ENCODE data around the gene ITPRID2. TPM values are rescaled to one million over a fixed set of nuclear protein-coding genes. Genes with fewer than 3 reads are reported as not detected.

The ITPRID2 gene
- total and polyA plus RNA-seq, 10 of the 15 experiments (the other 5 are each of a cell fraction or from before 2014, with no cell fraction given) = 4.7 to 23.7 (median 13.1) TPM

DNA sequence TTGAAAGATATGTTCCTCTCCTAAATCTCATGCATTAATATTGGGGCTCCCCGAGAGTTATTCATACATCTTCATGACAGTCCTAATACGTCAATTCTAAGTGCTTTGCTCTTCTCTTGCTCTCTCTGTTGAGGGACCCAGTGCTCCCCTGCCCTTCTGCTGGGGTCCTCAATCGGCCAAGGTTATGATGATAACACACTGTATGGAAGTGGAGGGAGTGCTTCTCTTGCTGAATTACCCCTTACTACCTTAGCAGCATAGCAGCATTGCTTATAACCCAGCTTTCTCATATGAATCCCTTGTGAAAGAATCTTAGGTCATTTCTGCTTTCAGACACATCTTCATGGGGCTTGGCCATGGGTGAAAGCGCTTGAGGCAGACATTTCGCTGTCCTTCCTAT is 43.2 kb downstream of the ITPRID2 start:
- Histone ChIP-seq H3K4me3 (no peak overlapping the region), H3K79me2 (ENCODE audit: control insufficient read depth, insufficient read depth, low read length) (no peaks in the 10 kb centered on the region), H2AFZ (ENCODE audit: control insufficient read depth, low read depth, low read length) (no peak overlapping the region), H3K36me3 (ENCODE audit: control insufficient read depth in 2 of 2, insufficient read depth in 2 of 2, low read length in 1 of 2) (0 out of 4 replicates have a peak, but pooled peaks cover 0 to 3% of the 10 kb centered on the region in 2 experiments), H4K20me1 (ENCODE audit: control insufficient read depth, insufficient read depth) (no peaks in the 10 kb centered on the region), H3K27me3 (replicated peaks in 1 of 2; ENCODE audit: control insufficient read depth in 2 of 2, insufficient read depth in 2 of 2, low read length in 1 of 2) (no peaks in the 10 kb centered on the region), H3K4me1 (ENCODE audit: control insufficient read depth, insufficient read depth, low read length) (no peaks in the 10 kb centered on the region), H3K4me2 (ENCODE audit: control insufficient read depth, insufficient read depth) (no peak overlapping the region), H3K9me3 (replicated peaks; ENCODE audit: control insufficient read depth, insufficient read depth, low read length) (no peaks in the 10 kb centered on the region), H3K27ac (ENCODE audit: control insufficient read depth, insufficient read depth) (no peak overlapping the region), H3K9ac (ENCODE audit: control insufficient read depth, insufficient read depth, low read length) (no peak overlapping the region)
- intact Hi-C loops (cut with micrococcal nuclease; ENCODE audit: unreplicated experiment) (no loop called here), in situ Hi-C loops (cut with MboI) (no loop called here)
- ChIA-PET POLR2A (no interaction called here), RAD21 (ENCODE audit: unreplicated experiment) (no interaction called here), CTCF (no interaction called here), SMC1A (ENCODE audit: uncharacterized antibody, unreplicated experiment) (no interaction called here)
- FAIRE-seq = no peak
- WGBS (ENCODE audit: insufficient coverage, insufficient replicate concordance, low lambda C conversion rate, missing lambda C conversion rate) = 66% methylated on average over 5 of the region's 5 CpGs
- BruUV-seq (replicated peaks) = no TSS peak
- TF ChIP-seq, protein P1, sequence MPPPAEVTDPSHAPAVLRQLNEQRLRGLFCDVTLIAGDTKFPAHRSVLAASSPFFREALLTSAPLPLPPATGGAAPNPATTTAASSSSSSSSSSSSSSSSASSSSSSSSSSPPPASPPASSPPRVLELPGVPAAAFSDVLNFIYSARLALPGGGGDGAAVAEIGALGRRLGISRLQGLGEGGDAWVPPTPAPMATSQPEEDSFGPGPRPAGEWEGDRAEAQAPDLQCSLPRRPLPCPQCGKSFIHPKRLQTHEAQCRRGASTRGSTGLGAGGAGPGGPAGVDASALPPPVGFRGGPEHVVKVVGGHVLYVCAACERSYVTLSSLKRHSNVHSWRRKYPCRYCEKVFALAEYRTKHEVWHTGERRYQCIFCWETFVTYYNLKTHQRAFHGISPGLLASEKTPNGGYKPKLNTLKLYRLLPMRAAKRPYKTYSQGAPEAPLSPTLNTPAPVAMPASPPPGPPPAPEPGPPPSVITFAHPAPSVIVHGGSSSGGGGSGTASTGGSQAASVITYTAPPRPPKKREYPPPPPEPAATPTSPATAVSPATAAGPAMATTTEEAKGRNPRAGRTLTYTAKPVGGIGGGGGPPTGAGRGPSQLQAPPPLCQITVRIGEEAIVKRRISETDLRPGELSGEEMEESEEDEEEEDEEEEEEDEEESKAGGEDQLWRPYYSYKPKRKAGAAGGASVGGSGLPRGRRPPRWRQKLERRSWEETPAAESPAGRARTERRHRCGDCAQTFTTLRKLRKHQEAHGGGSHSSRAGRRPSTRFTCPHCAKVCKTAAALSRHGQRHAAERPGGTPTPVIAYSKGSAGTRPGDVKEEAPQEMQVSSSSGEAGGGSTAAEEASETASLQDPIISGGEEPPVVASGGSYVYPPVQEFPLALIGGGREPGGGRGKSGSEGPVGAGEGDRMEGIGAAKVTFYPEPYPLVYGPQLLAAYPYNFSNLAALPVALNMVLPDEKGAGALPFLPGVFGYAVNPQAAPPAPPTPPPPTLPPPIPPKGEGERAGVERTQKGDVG (CRISPR knock-in tag; IDR thresholded peaks at IDR 0.05) = no peak
- TF ChIP-seq KLF5 (IDR thresholded peaks at IDR 0.05; ENCODE audit: partially characterized antibody) (no peak), ZNF274 (IDR thresholded peaks at IDR 0.05; ENCODE audit: insufficient read depth, insufficient read length) (no peak), SIX5 (IDR thresholded peaks at IDR 0.05; ENCODE audit: low read depth, low read length, severe bottlenecking) (no peak), ZSCAN29 (IDR thresholded peaks at IDR 0.05) (no peak), CHD4 (IDR thresholded peaks at IDR 0.05) (no peak)
- TF ChIP-seq, protein P2, sequence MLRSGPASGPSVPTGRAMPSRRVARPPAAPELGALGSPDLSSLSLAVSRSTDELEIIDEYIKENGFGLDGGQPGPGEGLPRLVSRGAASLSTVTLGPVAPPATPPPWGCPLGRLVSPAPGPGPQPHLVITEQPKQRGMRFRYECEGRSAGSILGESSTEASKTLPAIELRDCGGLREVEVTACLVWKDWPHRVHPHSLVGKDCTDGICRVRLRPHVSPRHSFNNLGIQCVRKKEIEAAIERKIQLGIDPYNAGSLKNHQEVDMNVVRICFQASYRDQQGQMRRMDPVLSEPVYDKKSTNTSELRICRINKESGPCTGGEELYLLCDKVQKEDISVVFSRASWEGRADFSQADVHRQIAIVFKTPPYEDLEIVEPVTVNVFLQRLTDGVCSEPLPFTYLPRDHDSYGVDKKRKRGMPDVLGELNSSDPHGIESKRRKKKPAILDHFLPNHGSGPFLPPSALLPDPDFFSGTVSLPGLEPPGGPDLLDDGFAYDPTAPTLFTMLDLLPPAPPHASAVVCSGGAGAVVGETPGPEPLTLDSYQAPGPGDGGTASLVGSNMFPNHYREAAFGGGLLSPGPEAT (IDR thresholded peaks at IDR 0.05; ENCODE audit: low read depth) = no peak
- TF ChIP-seq, protein P3, sequence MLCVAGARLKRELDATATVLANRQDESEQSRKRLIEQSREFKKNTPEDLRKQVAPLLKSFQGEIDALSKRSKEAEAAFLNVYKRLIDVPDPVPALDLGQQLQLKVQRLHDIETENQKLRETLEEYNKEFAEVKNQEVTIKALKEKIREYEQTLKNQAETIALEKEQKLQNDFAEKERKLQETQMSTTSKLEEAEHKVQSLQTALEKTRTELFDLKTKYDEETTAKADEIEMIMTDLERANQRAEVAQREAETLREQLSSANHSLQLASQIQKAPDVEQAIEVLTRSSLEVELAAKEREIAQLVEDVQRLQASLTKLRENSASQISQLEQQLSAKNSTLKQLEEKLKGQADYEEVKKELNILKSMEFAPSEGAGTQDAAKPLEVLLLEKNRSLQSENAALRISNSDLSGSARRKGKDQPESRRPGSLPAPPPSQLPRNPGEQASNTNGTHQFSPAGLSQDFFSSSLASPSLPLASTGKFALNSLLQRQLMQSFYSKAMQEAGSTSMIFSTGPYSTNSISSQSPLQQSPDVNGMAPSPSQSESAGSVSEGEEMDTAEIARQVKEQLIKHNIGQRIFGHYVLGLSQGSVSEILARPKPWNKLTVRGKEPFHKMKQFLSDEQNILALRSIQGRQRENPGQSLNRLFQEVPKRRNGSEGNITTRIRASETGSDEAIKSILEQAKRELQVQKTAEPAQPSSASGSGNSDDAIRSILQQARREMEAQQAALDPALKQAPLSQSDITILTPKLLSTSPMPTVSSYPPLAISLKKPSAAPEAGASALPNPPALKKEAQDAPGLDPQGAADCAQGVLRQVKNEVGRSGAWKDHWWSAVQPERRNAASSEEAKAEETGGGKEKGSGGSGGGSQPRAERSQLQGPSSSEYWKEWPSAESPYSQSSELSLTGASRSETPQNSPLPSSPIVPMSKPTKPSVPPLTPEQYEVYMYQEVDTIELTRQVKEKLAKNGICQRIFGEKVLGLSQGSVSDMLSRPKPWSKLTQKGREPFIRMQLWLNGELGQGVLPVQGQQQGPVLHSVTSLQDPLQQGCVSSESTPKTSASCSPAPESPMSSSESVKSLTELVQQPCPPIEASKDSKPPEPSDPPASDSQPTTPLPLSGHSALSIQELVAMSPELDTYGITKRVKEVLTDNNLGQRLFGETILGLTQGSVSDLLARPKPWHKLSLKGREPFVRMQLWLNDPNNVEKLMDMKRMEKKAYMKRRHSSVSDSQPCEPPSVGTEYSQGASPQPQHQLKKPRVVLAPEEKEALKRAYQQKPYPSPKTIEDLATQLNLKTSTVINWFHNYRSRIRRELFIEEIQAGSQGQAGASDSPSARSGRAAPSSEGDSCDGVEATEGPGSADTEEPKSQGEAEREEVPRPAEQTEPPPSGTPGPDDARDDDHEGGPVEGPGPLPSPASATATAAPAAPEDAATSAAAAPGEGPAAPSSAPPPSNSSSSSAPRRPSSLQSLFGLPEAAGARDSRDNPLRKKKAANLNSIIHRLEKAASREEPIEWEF (IDR thresholded peaks at IDR 0.05; ENCODE audit: insufficient replicate concordance, low read depth, low read length) = no peak
- TF ChIP-seq, protein P4, sequence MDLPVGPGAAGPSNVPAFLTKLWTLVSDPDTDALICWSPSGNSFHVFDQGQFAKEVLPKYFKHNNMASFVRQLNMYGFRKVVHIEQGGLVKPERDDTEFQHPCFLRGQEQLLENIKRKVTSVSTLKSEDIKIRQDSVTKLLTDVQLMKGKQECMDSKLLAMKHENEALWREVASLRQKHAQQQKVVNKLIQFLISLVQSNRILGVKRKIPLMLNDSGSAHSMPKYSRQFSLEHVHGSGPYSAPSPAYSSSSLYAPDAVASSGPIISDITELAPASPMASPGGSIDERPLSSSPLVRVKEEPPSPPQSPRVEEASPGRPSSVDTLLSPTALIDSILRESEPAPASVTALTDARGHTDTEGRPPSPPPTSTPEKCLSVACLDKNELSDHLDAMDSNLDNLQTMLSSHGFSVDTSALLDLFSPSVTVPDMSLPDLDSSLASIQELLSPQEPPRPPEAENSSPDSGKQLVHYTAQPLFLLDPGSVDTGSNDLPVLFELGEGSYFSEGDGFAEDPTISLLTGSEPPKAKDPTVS (IDR thresholded peaks at IDR 0.05; ENCODE audit: low read depth, low read length) = no peak
- no peak for ATAC-seq
- DNase-seq (ENCODE audit: low read depth, low spot score) = no peak
